ENCODE data around the gene DEPDC5. TPM values are rescaled to one million over a fixed set of nuclear protein-coding genes. Genes with fewer than 3 reads are reported as not detected.
"Not testable (repeated sequence)": the region's sequence is repeated elsewhere in the genome, so short reads cannot be mapped to it uniquely, and the experiment has no call there.

The DEPDC5 gene
- total RNA-seq, 4 donors from 2014 or later = 26.6 to 94.1 (median 38.8) TPM

- Histone ChIP-seq H3K9me3 (no peaks in the 10 kb centered on the region), H3K4me3 (peak overlapping the region in 2 of 4 donors; percentile 72 to 81), H3K27me3 (no peaks in the 10 kb centered on the region), H3K4me1 (peaks cover 3 to 32% (median 10%) of the 10 kb centered on the region in 4 donors), H3K36me3 (peaks cover 0 to 18% (median 0%) of the 10 kb centered on the region in 3 donors), H3K27ac (peak overlapping the region in 3 of 4 donors; percentile 87 to 98 (median 97))
- DNase-seq = no peak
- no peak for TF ChIP-seq POLR2A (IDR thresholded peaks at IDR 0.05)
- no peak for TF ChIP-seq CTCF (IDR thresholded peaks at IDR 0.05)
Observed at GRCh38 chr22:31754813-31755212, 994 bp downstream of the DEPDC5 start.

- peaks cover 3 to 23% (median 7%) of the 10 kb centered on the region in 4 donors for H3K4me1 ChIP-seq
- TF ChIP-seq CTCF (IDR thresholded peaks at IDR 0.05) = no peak
- no peak for TF ChIP-seq POLR2A (IDR thresholded peaks at IDR 0.05)
- no peak overlapping the region for H3K4me3 ChIP-seq
- no peaks in the 10 kb centered on the region for H3K27me3 ChIP-seq
- H3K27ac ChIP-seq = no peak overlapping the region
- H3K36me3 ChIP-seq = peaks cover 0 to 39% (median 0%) of the 10 kb centered on the region in 3 donors
- no peaks in the 10 kb centered on the region for H3K9me3 ChIP-seq
- no peak for DNase-seq
Observed at GRCh38 chr22:31757265-31757664, 3.4 kb downstream of the DEPDC5 start.

GRCh38 chr22:31758860-31759259, 5.0 kb downstream of the DEPDC5 start:
- not testable (repeated sequence) for H3K27ac ChIP-seq, DNase-seq, H3K27me3 ChIP-seq, H3K4me3 ChIP-seq, H3K9me3 ChIP-seq
- H3K4me1 ChIP-seq = peaks cover 3 to 11% (median 4%) of the 10 kb centered on the region in 4 donors
- H3K36me3 ChIP-seq = peaks cover 0 to 55% (median 0%) of the 10 kb centered on the region in 3 donors

- H3K4me1 ChIP-seq = no peaks in the 10 kb centered on the region
- no peak for DNase-seq
- H3K36me3 ChIP-seq = peaks cover 0 to 94% (median 0%) of the 10 kb centered on the region in 3 donors
- no peaks in the 10 kb centered on the region for H3K9me3 ChIP-seq
- no peaks in the 10 kb centered on the region for H3K27me3 ChIP-seq
- H3K4me3 ChIP-seq = no peak overlapping the region
- no peak overlapping the region for H3K27ac ChIP-seq
- TF ChIP-seq POLR2A (IDR thresholded peaks at IDR 0.05) = no peak
- TF ChIP-seq CTCF (IDR thresholded peaks at IDR 0.05) = no peak
Observed at GRCh38 chr22:31764785-31765184, 11.0 kb downstream of the DEPDC5 start.

GRCh38 chr22:31768422-31769059, 14.7 kb downstream of the DEPDC5 start:
- H3K4me3 ChIP-seq = no peak overlapping the region
- H3K9me3 ChIP-seq = no peaks in the 10 kb centered on the region
- no peak overlapping the region for H3K27ac ChIP-seq
- peaks cover 0 to 95% (median 0%) of the 10 kb centered on the region in 3 donors for H3K36me3 ChIP-seq
- TF ChIP-seq POLR2A (IDR thresholded peaks at IDR 0.05) = no peak
- no peak for TF ChIP-seq CTCF (IDR thresholded peaks at IDR 0.05)
- no peaks in the 10 kb centered on the region for H3K27me3 ChIP-seq
- DNase-seq = no peak
- no peaks in the 10 kb centered on the region for H3K4me1 ChIP-seq

GRCh38 chr22:31773416-31773815, 19.6 kb downstream of the DEPDC5 start:
- Histone ChIP-seq H3K27me3 (no peaks in the 10 kb centered on the region), H3K27ac (no peak overlapping the region), H3K9me3 (no peaks in the 10 kb centered on the region), H3K4me3 (no peak overlapping the region), H3K36me3 (peaks cover 0 to 78% (median 0%) of the 10 kb centered on the region in 3 donors), H3K4me1 (no peaks in the 10 kb centered on the region)
- TF ChIP-seq POLR2A (IDR thresholded peaks at IDR 0.05) = no peak
- no peak for TF ChIP-seq CTCF (IDR thresholded peaks at IDR 0.05)
- DNase-seq = peak in 1 of 3 donors; percentile 5

Measured in Peyer's patch (tissue), 4 donors.